GM18858 (cell line): ENCODE measurements around the gene APBA3.
"Not testable (repeated sequence)": the region's sequence is repeated elsewhere in the genome, so short reads cannot be mapped to it uniquely, and the experiment has no call there.

Source experiments
- ATAC-seq: cut with Tn5 transposase; IDR thresholded peaks from one replicate; pipeline ENCODE4 v1.9.1; 2021; ENCODE audit not compliant: unreplicated experiment

The APBA3 gene

DNA sequence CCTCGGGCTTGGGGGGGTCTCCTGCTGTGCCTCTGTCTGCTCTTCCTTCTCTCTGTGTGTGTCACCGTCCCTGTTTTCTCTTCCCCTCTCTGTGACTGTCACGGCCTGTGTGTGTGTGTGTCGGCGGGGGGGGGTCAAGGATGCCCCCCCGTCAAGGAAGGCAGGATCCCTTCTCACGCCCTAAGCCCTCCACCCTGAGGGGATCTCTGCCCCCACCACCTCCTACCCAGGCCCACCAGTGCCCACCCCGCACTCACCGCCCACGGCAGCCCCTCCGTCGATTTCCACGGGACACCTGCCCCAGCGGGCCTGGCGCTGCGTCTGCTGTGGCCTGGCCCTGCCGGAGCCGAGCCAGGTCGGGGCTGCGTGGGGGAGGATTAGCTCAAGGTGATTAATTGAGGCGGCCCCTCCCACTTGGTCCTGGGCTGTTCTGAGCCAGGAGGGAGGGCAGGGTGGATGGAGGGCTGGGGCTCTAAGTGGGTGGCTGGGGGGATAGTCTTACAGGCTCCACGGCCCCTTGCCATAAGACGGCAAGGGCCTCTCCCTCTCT lies 10.5 kb upstream of the APBA3 start, which contains the start of gene RAX2:
Gene RAX2 (minus strand): TSS at position 323 of the 550 bp plus-strand sequence. CDS start 486 bp downstream, outside the sequence.
- no peak for ATAC-seq

GRCh38 chr19:3771000-3771905 lies 9.8 kb upstream of the APBA3 start:
- ATAC-seq = no peak

DNA sequence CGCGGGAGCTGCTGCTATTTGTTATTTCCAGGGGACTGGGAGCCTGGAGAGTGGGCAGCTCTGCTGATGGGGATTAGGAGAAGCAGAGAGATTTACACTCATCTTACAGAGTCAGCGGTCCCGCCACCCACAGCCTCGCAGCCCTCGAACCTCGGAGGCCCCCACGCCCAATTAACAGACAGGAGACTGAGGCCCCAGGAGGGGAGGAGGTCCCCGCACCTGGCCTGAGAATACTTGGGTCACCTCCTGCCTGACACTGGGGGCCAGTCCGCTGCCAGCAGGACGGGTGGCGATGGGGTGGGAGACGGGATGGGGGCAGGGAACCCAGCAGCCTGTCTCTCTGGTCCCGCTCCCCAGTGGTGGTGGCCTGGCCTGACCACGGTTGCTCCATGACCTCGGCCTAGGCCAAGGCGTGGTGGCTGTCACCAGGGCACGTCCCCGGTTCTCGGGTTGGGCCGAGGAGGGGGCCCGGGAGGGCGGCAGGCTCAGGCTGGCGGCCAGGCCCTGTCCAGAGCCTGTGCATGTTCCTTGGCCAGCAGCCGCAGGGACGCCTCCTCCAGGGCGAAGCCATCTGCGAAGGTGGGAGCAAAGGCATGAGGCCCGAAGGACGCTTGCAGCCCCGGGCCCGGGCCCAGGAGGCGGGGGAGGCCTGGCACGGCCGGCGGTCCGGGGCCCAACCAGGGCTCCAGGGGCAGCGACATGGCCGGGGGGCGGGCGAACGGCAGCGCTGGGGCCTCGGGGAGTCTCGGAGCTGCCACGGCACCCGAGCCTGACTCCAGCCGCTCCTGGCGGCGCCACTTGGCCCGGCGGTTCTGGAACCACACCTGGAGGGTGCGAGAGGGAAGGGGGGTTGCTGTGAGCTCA lies 8.9 kb upstream of the APBA3 start:
- ATAC-seq = no peak

DNA sequence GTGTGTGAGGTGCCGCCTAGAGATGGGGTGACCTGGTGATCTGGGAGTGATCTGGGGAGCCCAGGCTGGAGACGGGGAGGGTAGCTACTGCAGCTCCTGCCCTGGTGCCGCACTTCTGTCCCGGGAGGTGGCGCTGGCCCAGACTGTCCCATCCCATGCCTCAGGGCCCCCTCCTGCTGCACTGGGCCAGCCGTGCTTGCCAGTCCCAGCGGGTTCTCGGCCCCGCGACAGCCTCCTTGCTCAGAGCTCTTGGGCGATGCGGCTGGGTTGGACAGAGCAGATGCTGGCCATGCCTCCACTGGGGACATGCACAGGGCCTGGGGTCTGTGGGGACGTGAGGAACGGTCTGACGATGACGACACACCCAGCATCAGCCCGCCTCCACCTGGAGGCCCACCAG lies 8.0 kb upstream of the APBA3 start:
- no peak for ATAC-seq

- no peak for ATAC-seq
These were observed 7.2 kb upstream of the APBA3 start for GRCh38 chr19:3768748-3769099.

GRCh38 chr19:3768015-3768747 lies 6.7 kb upstream of the APBA3 start:
- no peak for ATAC-seq

DNA sequence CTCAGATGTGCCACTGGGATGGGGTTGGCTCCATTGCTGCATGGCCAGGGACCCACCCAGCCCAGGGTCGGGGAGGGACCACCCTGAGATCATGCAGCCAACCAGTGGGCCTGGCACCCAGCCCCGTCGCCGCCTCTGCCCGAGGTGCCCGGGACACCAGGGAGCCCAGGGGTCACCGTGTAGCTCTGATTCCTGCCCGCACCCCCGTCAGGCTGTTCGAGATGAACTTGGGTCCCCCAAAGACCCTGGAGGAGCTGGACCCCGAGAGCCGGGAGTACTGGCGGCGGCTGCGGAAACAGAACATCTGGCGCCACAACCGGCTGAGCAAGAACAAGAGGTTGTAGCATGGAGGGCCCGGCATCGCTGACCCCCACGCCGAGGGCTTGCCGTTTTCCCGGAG lies 5.6 kb upstream of the APBA3 start:
- no peak for ATAC-seq

DNA sequence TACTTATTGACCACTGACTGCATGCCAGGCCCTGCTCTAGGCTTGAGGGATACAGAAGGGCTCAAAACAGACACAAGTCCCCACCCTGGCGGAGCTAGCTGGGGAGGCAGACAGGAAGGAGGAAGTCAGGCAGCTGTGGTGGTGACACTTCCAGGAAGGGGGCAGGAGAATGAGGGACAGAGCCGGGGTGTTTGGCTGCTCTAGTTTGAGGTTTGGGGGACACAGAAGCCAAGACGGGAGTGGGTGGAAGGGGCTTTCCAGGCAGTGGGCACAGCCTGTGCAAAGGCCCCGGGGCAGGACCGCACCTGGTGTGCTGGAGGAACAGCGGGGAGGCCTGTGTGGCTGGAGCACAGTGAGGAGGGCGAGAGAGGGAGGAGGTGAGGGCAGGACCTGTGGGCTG lies 5.0 kb upstream of the APBA3 start:
- ATAC-seq = no peak

- ATAC-seq = not testable (repeated sequence)
These were observed 4.3 kb upstream of the APBA3 start for GRCh38 chr19:3765757-3766156.

GRCh38 chr19:3765121-3765520 lies 3.6 kb upstream of the APBA3 start:
- no peak for ATAC-seq

DNA sequence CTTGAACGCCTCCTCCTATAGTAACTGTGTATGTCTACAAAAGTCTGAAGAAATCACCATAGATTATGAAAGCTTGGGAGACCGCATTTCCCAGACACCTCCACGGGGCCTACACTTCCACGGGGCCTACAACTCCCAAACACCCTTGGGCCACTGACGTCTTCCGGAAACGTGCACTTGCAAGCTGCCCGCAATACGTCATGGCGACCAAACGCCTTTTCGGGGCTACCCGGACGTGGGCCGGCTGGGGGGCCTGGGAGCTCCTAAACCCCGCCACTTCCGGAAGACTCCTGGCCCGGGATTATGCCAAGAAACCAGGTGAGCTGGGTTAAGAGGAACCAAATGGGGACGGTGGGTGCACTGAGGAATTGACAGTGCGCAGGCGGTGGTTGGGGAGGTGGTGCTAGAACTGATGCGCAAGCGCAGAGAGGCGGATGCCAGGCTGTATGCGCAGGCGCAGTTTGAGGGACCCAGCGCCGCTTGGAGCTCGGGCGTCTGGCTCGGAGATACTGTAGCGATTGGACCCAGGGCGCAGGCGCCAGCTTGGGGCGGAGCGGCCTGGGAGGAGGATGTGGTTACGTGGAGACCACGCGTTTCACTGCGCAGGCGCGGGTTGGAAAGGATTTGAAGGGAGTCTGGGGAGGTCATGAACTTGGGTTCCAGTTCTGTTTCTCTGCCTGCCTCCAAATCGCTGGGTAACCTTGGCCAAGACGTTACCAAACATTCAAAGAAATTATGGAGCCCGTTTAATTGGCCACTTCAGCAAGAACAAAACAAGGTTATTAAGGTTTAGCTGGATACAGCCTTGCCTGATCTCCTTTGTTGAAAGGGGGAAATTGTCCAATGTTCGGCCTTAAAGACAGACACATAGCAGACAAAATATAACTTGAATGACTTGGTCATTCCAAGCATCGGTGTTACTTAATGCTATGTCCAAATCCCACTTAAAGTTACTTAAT lies 1.3 kb upstream of the APBA3 start, which contains the start of gene MRPL54:
Gene MRPL54 (plus strand): TSS at position 182 of the 959 bp plus-strand sequence. CDS start 19 bp downstream, at position 201.
- peak; percentile 63 for ATAC-seq

GRCh38 chr19:3762130-3762473 lies 610 bp upstream of the APBA3 start:
- ATAC-seq = no peak

DNA sequence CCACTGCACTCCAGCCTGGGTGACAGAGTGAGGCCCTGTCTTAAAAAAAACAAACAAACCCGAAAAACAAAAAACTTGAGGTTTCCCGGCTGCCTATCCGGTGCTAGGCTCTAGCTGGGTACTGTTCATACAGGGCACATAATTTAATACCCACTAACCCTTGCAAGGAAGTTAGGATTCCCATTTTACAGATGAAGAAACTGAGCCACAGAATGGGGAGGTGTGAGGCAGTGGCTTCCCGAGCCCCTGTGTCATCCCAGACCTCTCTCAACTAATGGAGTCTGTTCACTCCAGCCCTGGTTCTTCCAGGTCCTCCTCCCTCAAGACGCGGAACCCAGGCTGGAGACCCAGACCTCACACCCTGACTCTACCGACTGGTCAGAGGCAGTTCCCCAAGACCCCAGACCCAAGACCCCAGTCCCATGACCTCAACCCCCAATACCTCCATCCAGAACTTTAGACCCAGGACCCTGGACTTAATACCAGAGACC lies 576 bp downstream of the APBA3 start:
- ATAC-seq = no peak

DNA sequence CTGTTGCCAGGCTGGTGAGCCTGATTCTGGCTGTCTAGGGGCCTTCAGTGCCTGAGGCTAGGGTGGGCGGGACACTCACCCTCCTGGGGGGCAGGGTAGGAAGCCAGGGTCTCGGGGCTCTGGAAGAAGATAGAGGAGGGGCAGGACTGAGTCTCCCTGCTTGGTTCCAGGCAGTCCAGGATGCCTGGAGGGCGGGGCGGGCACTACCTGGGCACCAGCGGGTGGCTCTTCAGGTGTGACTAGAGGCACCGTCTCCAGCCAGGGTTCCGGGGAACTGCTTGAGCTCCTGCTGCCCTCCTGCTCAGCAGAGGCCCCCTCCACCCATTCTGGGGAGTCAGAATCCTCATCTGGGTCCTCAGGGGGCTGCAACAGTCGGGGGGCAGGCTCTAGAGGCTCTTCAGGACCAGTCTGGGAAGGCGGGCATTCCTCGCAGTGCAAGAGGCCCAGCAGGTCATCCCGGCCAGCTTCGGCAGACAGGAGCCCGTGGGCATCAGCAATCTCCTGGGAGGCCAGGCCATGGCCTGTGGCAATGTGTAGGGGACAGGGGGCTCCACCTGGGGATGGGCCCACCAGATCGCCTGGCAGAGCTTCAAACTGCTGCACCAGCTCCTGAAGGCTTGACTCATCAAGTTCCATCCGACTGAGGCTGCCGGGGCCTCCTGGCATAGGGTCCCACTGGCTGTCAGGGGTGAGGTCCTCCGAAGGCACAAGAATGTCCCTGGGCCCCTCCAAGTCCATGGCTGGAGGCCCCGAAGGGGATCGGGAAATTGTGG lies 1.8 kb downstream of the APBA3 start:
- no peak for ATAC-seq

DNA sequence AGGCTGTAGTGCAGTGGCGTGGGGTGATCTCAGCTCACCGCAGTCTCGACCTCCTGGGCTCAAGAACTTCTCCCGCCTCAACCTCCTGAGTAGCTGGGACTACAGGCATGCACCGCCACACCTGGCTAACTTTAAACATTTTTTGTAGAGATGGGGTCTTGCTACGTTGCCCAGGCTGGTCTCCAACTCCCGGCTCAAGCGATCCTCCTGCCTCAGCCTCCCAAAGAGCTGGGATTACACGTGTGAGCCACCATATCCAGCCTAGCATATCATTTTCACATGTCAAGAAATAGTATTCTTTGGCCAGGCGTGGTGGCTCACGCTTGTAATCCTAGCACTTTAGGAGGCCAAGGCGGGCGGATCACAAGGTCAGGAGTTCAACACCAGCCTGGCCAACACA lies 3.2 kb downstream of the APBA3 start:
- ATAC-seq = not testable (repeated sequence)

GRCh38 chr19:3757705-3758104 lies 3.8 kb downstream of the APBA3 start:
- not testable (repeated sequence) for ATAC-seq

DNA sequence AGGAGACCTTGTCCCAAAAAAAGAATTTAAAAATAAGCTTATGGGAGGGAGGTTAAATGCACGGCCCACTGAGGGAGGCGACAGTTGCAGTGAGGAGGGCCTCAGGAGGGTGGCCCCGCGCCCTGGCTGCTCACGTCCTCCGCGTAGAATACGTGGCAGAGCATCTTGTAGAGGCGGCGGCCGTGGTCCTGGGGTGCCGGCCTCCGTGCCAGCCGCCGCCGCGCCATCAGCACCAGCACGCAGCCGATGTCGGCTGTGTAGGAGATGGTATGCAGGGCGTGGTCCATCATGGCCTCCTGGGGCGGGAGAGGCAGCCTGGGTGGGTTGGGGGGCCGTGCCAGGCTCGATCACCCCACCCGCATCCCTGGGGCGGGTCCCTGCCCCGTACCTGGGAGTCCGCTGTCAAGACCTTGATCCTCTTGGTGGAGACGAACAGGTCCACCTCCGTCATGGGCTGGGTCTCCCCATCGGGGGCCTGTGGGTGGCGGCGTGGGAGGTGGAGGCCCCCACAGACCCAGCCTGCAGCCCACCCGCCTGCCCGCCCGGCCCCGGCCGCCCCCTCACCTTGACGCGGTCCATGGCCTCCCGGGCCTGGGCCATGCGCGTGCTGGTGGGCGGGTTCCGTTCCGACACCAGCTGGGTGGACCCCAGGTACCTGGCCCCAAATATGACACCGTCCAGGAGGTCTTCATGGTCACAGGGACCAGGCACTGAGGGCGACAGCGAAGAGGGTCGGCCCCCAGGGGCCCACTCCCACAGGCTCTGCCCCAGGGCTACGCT lies 7.7 kb downstream of the APBA3 start:
- ATAC-seq = no peak

DNA sequence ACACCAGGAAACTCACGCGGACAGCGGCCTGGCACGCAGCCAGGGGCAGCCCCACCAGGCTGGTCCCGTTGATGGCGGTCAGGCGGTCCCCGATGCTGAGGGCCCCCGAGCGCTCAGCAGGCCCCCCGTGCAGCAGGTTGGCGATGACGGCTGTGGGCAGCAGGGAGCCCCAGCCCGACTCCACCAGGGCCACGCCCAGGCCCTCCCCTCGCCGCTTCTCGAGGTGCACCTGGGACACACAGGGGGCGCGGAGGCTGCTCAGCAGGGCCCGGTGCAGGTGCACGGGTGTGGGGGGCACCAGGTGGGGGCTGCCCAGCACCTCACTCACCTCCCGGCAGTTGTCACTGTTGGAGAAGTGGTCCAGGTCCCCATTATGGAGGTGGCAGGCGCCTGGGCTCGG lies 9.0 kb downstream of the APBA3 start:
- no peak for ATAC-seq
